HG02938 (cell line): ENCODE measurements around the gene FNBP1L.

Source experiments
- ATAC-seq: cut with Tn5 transposase; IDR thresholded peaks from one replicate; pipeline ENCODE4 v1.9.1; 2021; ENCODE audit warnings: mild to moderate bottlenecking, moderate library complexity; ENCODE audit not compliant: unreplicated experiment

The FNBP1L gene

GRCh38 chr1:93588206-93588605 lies 140.3 kb downstream of the FNBP1L start:
- ATAC-seq = no peak

- ATAC-seq = no peak
These were observed 141.0 kb downstream of the FNBP1L start for GRCh38 chr1:93588955-93589354.

- ATAC-seq = peak; percentile 30
These were observed 143.4 kb downstream of the FNBP1L start for GRCh38 chr1:93591291-93591675.

- ATAC-seq = peak; percentile 82
These were observed 144.0 kb downstream of the FNBP1L start for GRCh38 chr1:93591676-93592550.

- ATAC-seq = no peak
These were observed 144.6 kb downstream of the FNBP1L start for GRCh38 chr1:93592551-93592949.

GRCh38 chr1:93593854-93594602 lies 146.1 kb downstream of the FNBP1L start:
- no peak for ATAC-seq

GRCh38 chr1:93594603-93594880 lies 146.6 kb downstream of the FNBP1L start:
- no peak for ATAC-seq

- no peak for ATAC-seq
These were observed 147.3 kb downstream of the FNBP1L start for GRCh38 chr1:93595266-93595665.

- ATAC-seq = no peak
These were observed 147.8 kb downstream of the FNBP1L start for GRCh38 chr1:93595743-93596142.

GRCh38 chr1:93596329-93597089 lies 148.6 kb downstream of the FNBP1L start:
- ATAC-seq = no peak

GRCh38 chr1:93597709-93598108 lies 149.8 kb downstream of the FNBP1L start:
- ATAC-seq = no peak

- ATAC-seq = no peak
These were observed 150.5 kb downstream of the FNBP1L start for GRCh38 chr1:93598396-93598795.

GRCh38 chr1:93598861-93599439 lies 151.0 kb downstream of the FNBP1L start:
- no peak for ATAC-seq

- ATAC-seq = no peak
These were observed 151.6 kb downstream of the FNBP1L start for GRCh38 chr1:93599479-93599878.

GRCh38 chr1:93600663-93601062 lies 152.7 kb downstream of the FNBP1L start:
- no peak for ATAC-seq

- no peak for ATAC-seq
These were observed 153.8 kb downstream of the FNBP1L start for GRCh38 chr1:93601686-93602085.

- no peak for ATAC-seq
These were observed 154.2 kb downstream of the FNBP1L start for GRCh38 chr1:93602101-93602500.

GRCh38 chr1:93603106-93603505 lies 155.2 kb downstream of the FNBP1L start:
- ATAC-seq = no peak

- no peak for ATAC-seq
These were observed 155.7 kb downstream of the FNBP1L start for GRCh38 chr1:93603601-93604000.
